AG10803 (cell line): ENCODE results near the gene WIPI1.

Experiments
- DNase-seq: peaks from one replicate; pipeline ENCODE4 v3.0.0; 2010; ENCODE audit warnings: low read depth
- H3K4me3 ChIP-seq: 2 replicates; pipeline ENCODE4 v1.5.1; 2011; ENCODE audit warnings: mild to moderate bottlenecking, low read length, control low read depth
- TF ChIP-seq, protein P1 (sequence below): conservative IDR thresholded peaks from 2 replicates; pipeline ENCODE4 v1.5.1; 2011; ENCODE audit warnings: mild to moderate bottlenecking, low read length, control low read depth, inconsistent platforms

WIPI1 gene

GRCh38 chr17:68491381-68492231 is 34.3 kb upstream of the WIPI1 start:
- DNase-seq: no peak
- no peak overlapping the region for H3K4me3 ChIP-seq
- TF ChIP-seq, protein P1, sequence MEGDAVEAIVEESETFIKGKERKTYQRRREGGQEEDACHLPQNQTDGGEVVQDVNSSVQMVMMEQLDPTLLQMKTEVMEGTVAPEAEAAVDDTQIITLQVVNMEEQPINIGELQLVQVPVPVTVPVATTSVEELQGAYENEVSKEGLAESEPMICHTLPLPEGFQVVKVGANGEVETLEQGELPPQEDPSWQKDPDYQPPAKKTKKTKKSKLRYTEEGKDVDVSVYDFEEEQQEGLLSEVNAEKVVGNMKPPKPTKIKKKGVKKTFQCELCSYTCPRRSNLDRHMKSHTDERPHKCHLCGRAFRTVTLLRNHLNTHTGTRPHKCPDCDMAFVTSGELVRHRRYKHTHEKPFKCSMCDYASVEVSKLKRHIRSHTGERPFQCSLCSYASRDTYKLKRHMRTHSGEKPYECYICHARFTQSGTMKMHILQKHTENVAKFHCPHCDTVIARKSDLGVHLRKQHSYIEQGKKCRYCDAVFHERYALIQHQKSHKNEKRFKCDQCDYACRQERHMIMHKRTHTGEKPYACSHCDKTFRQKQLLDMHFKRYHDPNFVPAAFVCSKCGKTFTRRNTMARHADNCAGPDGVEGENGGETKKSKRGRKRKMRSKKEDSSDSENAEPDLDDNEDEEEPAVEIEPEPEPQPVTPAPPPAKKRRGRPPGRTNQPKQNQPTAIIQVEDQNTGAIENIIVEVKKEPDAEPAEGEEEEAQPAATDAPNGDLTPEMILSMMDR: no peak

- no peak for DNase-seq
- TF ChIP-seq, protein P1: no peak
Measured at GRCh38 chr17:68489919-68490318, 32.6 kb upstream of the WIPI1 start.

GRCh38 chr17:68484458-68484857 is 27.2 kb upstream of the WIPI1 start:
- TF ChIP-seq, protein P1: no peak
- H3K4me3 ChIP-seq: no peak overlapping the region
- DNase-seq: no peak

More at GRCh38 chr17:68489919-68490318, 32.6 kb upstream of the WIPI1 start:
- H3K4me3 ChIP-seq: no peak overlapping the region

DNA sequence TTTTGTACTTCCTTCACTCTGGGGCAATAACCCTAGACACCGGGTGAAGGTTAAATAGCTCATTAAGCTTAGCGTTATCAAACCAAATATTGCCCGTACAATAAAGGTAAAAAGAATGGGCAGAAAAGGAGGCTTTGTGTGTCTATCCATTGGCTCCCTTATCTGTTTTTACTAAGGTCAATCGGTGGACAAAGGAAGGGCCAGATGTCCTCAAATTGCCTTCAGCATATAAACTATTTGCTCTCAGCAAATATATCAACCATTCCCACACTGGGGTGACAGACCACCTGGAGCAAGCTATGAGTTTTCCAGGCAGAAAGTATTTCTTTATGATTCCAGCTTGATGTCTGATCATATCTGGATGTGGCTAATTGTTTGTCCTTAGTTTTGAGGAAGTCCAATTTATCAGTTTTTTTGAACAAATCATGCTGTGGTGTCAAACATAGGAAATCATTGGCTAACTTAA is 25.3 kb upstream of the WIPI1 start:
- DNase-seq: no peak
- H3K4me3 ChIP-seq: no peak overlapping the region
- TF ChIP-seq, protein P1: no peak

GRCh38 chr17:68480885-68481284 is 23.6 kb upstream of the WIPI1 start:
- DNase-seq: no peak
- TF ChIP-seq, protein P1: no peak

GRCh38 chr17:68470961-68471360 is 13.7 kb upstream of the WIPI1 start:
- TF ChIP-seq, protein P1: no peak
- DNase-seq: no peak
- H3K4me3 ChIP-seq: no peak overlapping the region

More at GRCh38 chr17:68480885-68481284, 23.6 kb upstream of the WIPI1 start:
- H3K4me3 ChIP-seq: no peak overlapping the region

DNA sequence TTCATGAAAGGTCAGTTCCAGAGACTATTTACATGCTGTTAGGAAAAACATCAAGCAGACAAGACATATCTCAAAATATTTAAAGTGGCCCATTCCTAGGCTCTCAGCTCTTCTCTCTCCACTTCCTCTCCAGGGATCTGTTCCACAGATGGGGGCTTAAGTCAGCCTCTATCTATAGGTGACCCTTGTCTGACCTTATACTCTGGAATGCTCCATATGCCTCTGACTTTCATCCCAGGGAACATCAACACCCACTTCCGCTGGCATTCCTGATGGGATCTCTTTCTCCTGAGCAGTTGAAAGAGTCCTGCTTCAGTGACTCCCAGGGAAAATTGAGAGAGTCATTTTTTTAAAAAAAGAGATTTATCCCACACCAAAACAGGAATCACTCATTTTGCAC is 11.5 kb upstream of the WIPI1 start:
- TF ChIP-seq, protein P1: no peak
- H3K4me3 ChIP-seq: no peak overlapping the region
- DNase-seq: no peak
